Ishikawa (cell line): Measurements from ENCODE around the gene BIRC7.

Source experiments
- CREB1 ChIP-seq: IDR thresholded peaks from 2 replicates; pipeline ENCODE4 v1.6.1; 2012; ENCODE audit warnings: low read depth
- EGR1 ChIP-seq: IDR thresholded peaks from 2 replicates; pipeline ENCODE4 v1.6.1; 2012
- NFIC ChIP-seq: IDR thresholded peaks from 2 replicates; pipeline ENCODE4 v1.6.1; 2012
- ZBTB7A ChIP-seq: IDR thresholded peaks from 2 replicates; pipeline ENCODE4 v1.6.1; 2012; ENCODE audit warnings: low read depth
- TF ChIP-seq, protein P1 (sequence below): IDR thresholded peaks from 2 replicates; pipeline ENCODE4 v1.6.1; 2012
- TF ChIP-seq, protein P2 (sequence below): IDR thresholded peaks from 2 replicates; pipeline ENCODE4 v1.6.1; 2012; ENCODE audit warnings: low read depth, mild to moderate bottlenecking

DNA sequence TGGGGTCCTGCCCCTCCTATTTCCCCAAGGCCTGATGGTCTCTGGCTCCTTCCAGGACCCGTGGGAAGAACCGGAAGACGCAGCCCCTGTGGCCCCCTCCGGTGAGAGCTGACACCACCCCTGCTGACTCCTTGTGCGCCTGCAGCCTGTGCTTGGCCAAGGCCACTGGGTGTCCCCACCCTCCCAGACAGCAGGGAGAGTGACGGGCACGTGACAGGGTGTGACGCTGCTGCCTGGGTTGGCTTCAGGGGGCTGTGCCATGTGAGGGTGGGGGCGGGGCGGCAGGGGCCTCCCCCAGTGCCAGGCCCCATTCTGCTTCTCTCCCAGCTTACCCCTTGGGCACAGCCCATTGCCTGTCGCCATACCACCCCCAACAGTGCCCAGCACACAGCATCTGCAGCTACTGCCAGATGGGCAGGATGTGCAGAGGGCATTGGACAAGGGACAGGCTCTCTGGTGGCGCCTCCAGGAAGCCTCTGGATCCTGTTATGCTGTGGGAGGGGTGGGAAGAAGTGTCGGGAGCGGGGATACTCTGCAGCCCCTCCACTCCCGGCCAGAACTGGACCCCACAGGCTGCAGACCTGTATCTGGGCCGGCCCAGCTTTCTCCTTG is 2.9 kb downstream of the BIRC7 start:
- TF ChIP-seq CREB1 (no peak), EGR1 (no peak), NFIC (no peak), ZBTB7A (no peak)
- TF ChIP-seq, protein P1, sequence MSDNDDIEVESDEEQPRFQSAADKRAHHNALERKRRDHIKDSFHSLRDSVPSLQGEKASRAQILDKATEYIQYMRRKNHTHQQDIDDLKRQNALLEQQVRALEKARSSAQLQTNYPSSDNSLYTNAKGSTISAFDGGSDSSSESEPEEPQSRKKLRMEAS = no peak
- TF ChIP-seq, protein P2, sequence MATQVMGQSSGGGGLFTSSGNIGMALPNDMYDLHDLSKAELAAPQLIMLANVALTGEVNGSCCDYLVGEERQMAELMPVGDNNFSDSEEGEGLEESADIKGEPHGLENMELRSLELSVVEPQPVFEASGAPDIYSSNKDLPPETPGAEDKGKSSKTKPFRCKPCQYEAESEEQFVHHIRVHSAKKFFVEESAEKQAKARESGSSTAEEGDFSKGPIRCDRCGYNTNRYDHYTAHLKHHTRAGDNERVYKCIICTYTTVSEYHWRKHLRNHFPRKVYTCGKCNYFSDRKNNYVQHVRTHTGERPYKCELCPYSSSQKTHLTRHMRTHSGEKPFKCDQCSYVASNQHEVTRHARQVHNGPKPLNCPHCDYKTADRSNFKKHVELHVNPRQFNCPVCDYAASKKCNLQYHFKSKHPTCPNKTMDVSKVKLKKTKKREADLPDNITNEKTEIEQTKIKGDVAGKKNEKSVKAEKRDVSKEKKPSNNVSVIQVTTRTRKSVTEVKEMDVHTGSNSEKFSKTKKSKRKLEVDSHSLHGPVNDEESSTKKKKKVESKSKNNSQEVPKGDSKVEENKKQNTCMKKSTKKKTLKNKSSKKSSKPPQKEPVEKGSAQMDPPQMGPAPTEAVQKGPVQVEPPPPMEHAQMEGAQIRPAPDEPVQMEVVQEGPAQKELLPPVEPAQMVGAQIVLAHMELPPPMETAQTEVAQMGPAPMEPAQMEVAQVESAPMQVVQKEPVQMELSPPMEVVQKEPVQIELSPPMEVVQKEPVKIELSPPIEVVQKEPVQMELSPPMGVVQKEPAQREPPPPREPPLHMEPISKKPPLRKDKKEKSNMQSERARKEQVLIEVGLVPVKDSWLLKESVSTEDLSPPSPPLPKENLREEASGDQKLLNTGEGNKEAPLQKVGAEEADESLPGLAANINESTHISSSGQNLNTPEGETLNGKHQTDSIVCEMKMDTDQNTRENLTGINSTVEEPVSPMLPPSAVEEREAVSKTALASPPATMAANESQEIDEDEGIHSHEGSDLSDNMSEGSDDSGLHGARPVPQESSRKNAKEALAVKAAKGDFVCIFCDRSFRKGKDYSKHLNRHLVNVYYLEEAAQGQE = no peak
